GM21381 (cell line): ENCODE measurements around the gene ISOC1.

Source experiments
- ATAC-seq: cut with Tn5 transposase; IDR thresholded peaks from one replicate; pipeline ENCODE4 v1.9.1; 2021; ENCODE audit warnings: mild to moderate bottlenecking, moderate library complexity; ENCODE audit not compliant: unreplicated experiment

ISOC1 gene

DNA sequence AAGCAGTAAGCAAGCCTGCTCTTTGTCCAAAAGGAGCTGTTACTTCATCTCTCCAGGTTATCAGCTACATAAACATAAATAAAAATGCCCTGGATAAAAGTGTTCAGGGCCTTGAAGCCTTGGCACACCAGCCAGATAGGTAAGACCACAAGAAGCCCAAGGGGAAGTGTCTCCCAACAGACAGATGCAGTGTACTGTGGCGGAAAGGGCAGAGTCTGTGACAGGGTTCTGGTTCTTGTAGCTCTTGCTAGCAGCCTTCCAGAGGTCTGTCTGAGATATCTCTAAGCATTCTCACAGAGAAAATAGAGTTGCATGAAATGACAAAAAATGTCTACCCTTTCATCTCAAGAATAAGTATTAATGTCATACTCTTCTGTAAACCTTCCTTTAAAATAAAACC, 30.1 kb downstream of the ISOC1 start:
- no peak for ATAC-seq

- peak; percentile 81 for ATAC-seq
These were observed 31.3 kb downstream of the ISOC1 start for GRCh38 chr5:129125819-129126218.

- ATAC-seq = no peak
These were observed 39.0 kb downstream of the ISOC1 start for GRCh38 chr5:129133553-129133952.

DNA sequence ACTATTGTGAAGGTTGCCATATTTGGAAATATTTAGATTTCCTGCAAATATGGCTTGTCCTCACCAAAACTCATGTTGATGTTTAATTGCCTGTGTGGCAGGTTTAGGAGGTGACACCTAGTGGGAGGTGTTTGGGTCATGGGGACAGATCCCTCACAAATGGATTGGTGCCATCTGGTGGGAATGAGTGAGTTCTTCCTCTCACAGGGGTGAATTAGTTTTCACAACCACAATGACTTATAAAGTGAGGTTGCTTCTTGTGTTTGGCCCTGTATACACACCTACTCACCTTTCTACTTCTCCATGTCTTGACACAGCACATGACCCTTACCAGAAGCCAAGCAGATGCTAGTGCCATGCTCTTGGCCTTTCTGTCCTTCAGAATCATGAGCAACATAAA, 41.1 kb downstream of the ISOC1 start:
- peak; percentile 72 for ATAC-seq

DNA sequence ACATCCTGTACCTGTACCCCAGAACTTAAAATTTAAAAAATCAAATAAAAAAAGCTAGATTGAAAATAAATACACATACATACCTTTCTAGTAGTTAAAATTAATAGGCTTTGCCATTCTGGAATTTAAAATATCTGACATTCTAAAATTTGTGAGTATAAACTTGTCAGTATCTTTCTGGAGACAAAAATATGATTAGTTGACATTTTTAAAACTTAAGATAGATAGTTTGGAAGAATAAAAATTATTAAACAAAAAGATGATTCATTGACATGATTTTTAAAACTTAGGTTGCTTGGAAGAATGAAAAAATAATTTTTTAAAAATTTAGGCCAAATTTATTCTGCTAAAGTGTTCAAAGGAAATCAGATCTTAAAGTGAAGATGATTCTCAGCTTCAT, 43.1 kb downstream of the ISOC1 start:
- no peak for ATAC-seq

- no peak for ATAC-seq
These were observed 46.5 kb downstream of the ISOC1 start for GRCh38 chr5:129141078-129141477.

DNA sequence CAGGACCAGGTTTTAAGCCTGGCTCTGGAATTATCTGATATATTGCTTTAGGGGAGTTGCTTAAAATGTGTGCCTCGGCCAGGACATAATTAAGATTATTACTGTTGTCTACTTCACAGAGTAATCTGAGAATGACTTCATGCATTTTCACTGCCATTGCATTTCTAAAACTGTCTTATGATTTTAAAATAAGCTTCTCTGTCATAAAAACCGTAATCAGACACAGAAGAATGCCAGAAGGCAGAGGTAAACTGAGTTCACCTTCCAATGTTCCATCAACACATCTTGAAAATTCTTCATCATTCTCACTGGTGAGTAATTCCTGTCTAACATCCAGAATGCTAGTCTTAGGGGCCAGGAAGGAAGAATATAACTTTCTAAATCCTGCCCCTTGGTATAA, 47.1 kb downstream of the ISOC1 start:
- no peak for ATAC-seq

- ATAC-seq = no peak
These were observed 61.3 kb downstream of the ISOC1 start for GRCh38 chr5:129155876-129156275.

- no peak for ATAC-seq
These were observed 67.3 kb downstream of the ISOC1 start for GRCh38 chr5:129161830-129162229.
